ENCODE results near the gene TSHZ1. TPM values are rescaled to one million over a fixed set of nuclear protein-coding genes. Genes with fewer than 3 reads are reported as not detected.

Gene TSHZ1
- total RNA-seq, 1 experiment from 2014 or later = 9.7 TPM

- H3K36me3 Mint-ChIP-seq (ENCODE audit: insufficient read depth, unreplicated experiment) = no peaks in the 10 kb centered on the region
- intact Hi-C loops (cut with micrococcal nuclease) = no loop called here
- no peaks in the 10 kb centered on the region for H3K4me1 Mint-ChIP-seq (ENCODE audit: insufficient read depth, unreplicated experiment)
- ChIA-PET CTCF (no interaction called here), POLR2A (no interaction called here)
- no peak overlapping the region for H3K27ac Mint-ChIP-seq (ENCODE audit: low read depth, unreplicated experiment)
- no TSS peak for BruUV-seq (replicated peaks)
- no peak overlapping the region for H3K4me3 Mint-ChIP-seq (ENCODE audit: unreplicated experiment)
- no peak for TF ChIP-seq CTCF (IDR thresholded peaks at IDR 0.05; ENCODE audit: unreplicated experiment)
- H3K9me3 Mint-ChIP-seq (ENCODE audit: unreplicated experiment) = no peaks in the 10 kb centered on the region
- no peaks in the 10 kb centered on the region for H3K27me3 Mint-ChIP-seq (ENCODE audit: insufficient read depth, unreplicated experiment)
- no peak for DNase-seq (ENCODE audit: unreplicated experiment)
Observed at GRCh38 chr18:75269124-75269680, 58.6 kb downstream of the TSHZ1 start.

- Mint-ChIP-seq H3K36me3 (ENCODE audit: insufficient read depth, unreplicated experiment) (no peaks in the 10 kb centered on the region), H3K9me3 (ENCODE audit: unreplicated experiment) (no peaks in the 10 kb centered on the region), H3K4me3 (ENCODE audit: unreplicated experiment) (no peak overlapping the region), H3K27me3 (ENCODE audit: insufficient read depth, unreplicated experiment) (no peaks in the 10 kb centered on the region), H3K4me1 (ENCODE audit: insufficient read depth, unreplicated experiment) (no peaks in the 10 kb centered on the region), H3K27ac (ENCODE audit: low read depth, unreplicated experiment) (no peak overlapping the region)
- ChIA-PET CTCF (no interaction called here), POLR2A (no interaction called here)
- no peak for DNase-seq (ENCODE audit: unreplicated experiment)
- intact Hi-C loops (cut with micrococcal nuclease) = no loop called here
- TF ChIP-seq CTCF (IDR thresholded peaks at IDR 0.05; ENCODE audit: unreplicated experiment) = no peak
- no TSS peak for BruUV-seq (replicated peaks)
Observed at GRCh38 chr18:75269696-75270095, 59.1 kb downstream of the TSHZ1 start.

GRCh38 chr18:75271952-75272351 lies 61.4 kb downstream of the TSHZ1 start:
- H3K36me3 Mint-ChIP-seq (ENCODE audit: insufficient read depth, unreplicated experiment) = peaks cover 3% of the 10 kb centered on the region
- no peak for DNase-seq (ENCODE audit: unreplicated experiment)
- H3K9me3 Mint-ChIP-seq (ENCODE audit: unreplicated experiment) = no peaks in the 10 kb centered on the region
- ChIA-PET CTCF (no interaction called here), POLR2A (no interaction called here)
- no peak overlapping the region for H3K27ac Mint-ChIP-seq (ENCODE audit: low read depth, unreplicated experiment)
- intact Hi-C loops (cut with micrococcal nuclease) = no loop called here
- H3K4me1 Mint-ChIP-seq (ENCODE audit: insufficient read depth, unreplicated experiment) = no peaks in the 10 kb centered on the region
- no peak overlapping the region for H3K4me3 Mint-ChIP-seq (ENCODE audit: unreplicated experiment)
- H3K27me3 Mint-ChIP-seq (ENCODE audit: insufficient read depth, unreplicated experiment) = no peaks in the 10 kb centered on the region
- BruUV-seq (replicated peaks) = no TSS peak
- TF ChIP-seq CTCF (IDR thresholded peaks at IDR 0.05; ENCODE audit: unreplicated experiment) = no peak

- CTCF ChIA-PET = interaction anchor here (0.5 to 0.6 kb wide), 3 partner anchors 38 to 1675 kb away, joined by 3 to 4 read pairs (median 3); no protein-coding TSS in a partner anchor
- no peak overlapping the region for H3K27ac Mint-ChIP-seq (ENCODE audit: low read depth, unreplicated experiment)
- no peak for DNase-seq (ENCODE audit: unreplicated experiment)
- H3K4me1 Mint-ChIP-seq (ENCODE audit: insufficient read depth, unreplicated experiment) = no peaks in the 10 kb centered on the region
- POLR2A ChIA-PET = no interaction called here
- intact Hi-C loops (cut with micrococcal nuclease) = no loop called here
- H3K36me3 Mint-ChIP-seq (ENCODE audit: insufficient read depth, unreplicated experiment) = peaks cover 6% of the 10 kb centered on the region
- no peaks in the 10 kb centered on the region for H3K9me3 Mint-ChIP-seq (ENCODE audit: unreplicated experiment)
- no peak overlapping the region for H3K4me3 Mint-ChIP-seq (ENCODE audit: unreplicated experiment)
- no peak for TF ChIP-seq CTCF (IDR thresholded peaks at IDR 0.05; ENCODE audit: unreplicated experiment)
- no TSS peak for BruUV-seq (replicated peaks)
- H3K27me3 Mint-ChIP-seq (ENCODE audit: insufficient read depth, unreplicated experiment) = no peaks in the 10 kb centered on the region
Observed at GRCh38 chr18:75273817-75274216, 63.2 kb downstream of the TSHZ1 start.
